Thyroid gland (tissue), 4 donors: ENCODE data around the gene MGAT5.

Experiments
- POLR2A ChIP-seq, 2 donors: fragments of 450-650 bp; IDR thresholded peaks; one replicate each; pipeline ENCODE4 v1.6.1; 2017; ENCODE audit warnings: antibody characterized with exemption in 2 of 2, mild to moderate bottlenecking in 2 of 2, moderate library complexity in 1 of 2
- TF ChIP-seq, protein P1 (sequence below), 6 experiments: fragments of 200-600 bp in 3 of 6; fragments of 450-650 bp in 3 of 6; sonication (generic) in 3 of 6; IDR thresholded peaks; one replicate each; pipeline ENCODE4 v1.5.1; 2016 to 2019; ENCODE audit warnings: antibody characterized with exemption in 6 of 6, mild to moderate bottlenecking in 2 of 6, inconsistent platforms in 1 of 6, moderate library complexity in 1 of 6

DNA sequence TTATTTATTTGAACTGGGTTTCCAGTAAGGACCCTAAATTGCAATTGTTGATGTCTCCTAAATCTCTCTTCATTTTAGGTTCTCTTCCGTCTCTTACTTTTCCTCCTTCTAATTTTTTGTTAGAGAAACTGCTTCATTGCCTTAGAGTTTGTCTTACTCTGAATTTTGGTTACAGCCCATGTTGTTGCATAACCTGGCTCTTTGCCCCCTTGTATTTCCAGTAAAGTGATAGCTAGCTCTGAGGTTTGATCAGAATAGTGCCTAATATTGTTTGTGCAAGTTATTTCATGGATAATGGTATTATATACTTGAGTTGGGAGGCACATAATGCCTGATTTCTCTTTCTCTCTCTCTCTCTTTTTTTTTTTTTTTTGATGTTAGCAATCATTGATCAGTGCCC lies 71.8 kb downstream of the MGAT5 start:
- TF ChIP-seq, protein P1, sequence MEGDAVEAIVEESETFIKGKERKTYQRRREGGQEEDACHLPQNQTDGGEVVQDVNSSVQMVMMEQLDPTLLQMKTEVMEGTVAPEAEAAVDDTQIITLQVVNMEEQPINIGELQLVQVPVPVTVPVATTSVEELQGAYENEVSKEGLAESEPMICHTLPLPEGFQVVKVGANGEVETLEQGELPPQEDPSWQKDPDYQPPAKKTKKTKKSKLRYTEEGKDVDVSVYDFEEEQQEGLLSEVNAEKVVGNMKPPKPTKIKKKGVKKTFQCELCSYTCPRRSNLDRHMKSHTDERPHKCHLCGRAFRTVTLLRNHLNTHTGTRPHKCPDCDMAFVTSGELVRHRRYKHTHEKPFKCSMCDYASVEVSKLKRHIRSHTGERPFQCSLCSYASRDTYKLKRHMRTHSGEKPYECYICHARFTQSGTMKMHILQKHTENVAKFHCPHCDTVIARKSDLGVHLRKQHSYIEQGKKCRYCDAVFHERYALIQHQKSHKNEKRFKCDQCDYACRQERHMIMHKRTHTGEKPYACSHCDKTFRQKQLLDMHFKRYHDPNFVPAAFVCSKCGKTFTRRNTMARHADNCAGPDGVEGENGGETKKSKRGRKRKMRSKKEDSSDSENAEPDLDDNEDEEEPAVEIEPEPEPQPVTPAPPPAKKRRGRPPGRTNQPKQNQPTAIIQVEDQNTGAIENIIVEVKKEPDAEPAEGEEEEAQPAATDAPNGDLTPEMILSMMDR (IDR thresholded peaks at IDR 0.05) = no peak
- TF ChIP-seq POLR2A (IDR thresholded peaks at IDR 0.05) = no peak
